Loucy (cell line): ENCODE measurements around the gene TTC23.

ENCODE experiments used
- CTCF ChIP-seq: fragments of 200-600 bp; sonication (generic); conservative IDR thresholded peaks from 2 replicates; pipeline ENCODE4 v1.5.1; 2014; ENCODE audit warnings: mild to moderate bottlenecking, antibody characterized with exemption, low read length
- EZH2phosphoT487 ChIP-seq: fragments of 200-600 bp; IDR thresholded peaks from 2 replicates; pipeline ENCODE4 v1.6.1; 2018; ENCODE audit warnings: antibody characterized with exemption, mild to moderate bottlenecking, moderate library complexity, borderline replicate concordance

GRCh38 chr15:99176757-99177156 is 72.6 kb downstream of the TTC23 start:
- TF ChIP-seq CTCF, result no peak
- TF ChIP-seq EZH2phosphoT487, result no peak
